Large intestine (tissue), 3 donors: ENCODE results near the gene NCK2. TPM values are rescaled to one million over a fixed set of nuclear protein-coding genes. Genes with fewer than 3 reads are reported as not detected.

Source experiments
- DNase-seq, 2 donors: peaks; one replicate each; pipeline versions ENCODE4 v3.0.0 to v3.0.0-alpha.2; 2013
- H3K27ac ChIP-seq: one replicate; pipeline ENCODE4 v1.5.1; 2013; ENCODE audit warnings: low read length
- H3K27me3 ChIP-seq: 2 replicates; pipeline ENCODE4 v1.6.1; 2013; ENCODE audit warnings: low read length; ENCODE audit not compliant: control insufficient read depth, insufficient read depth
- H3K36me3 ChIP-seq: 2 replicates; pipeline ENCODE4 v1.6.1; 2013; ENCODE audit warnings: low read length; ENCODE audit not compliant: control insufficient read depth, insufficient read depth
- H3K4me1 ChIP-seq: one replicate; pipeline ENCODE4 v1.6.1; 2013; ENCODE audit warnings: low read length; ENCODE audit not compliant: control insufficient read depth, insufficient read depth
- H3K4me3 ChIP-seq: one replicate; pipeline ENCODE4 v1.5.1; 2013; ENCODE audit warnings: low read length
- H3K9me3 ChIP-seq: one replicate; pipeline ENCODE4 v1.6.1; 2013; ENCODE audit warnings: mild to moderate bottlenecking, low read depth, low read length, moderate library complexity; ENCODE audit not compliant: control insufficient read depth
- WGBS: methylation state at CpG from one replicate; pipeline ENCODE4 v1.1.5; 2013; ENCODE audit warnings: low lambda C conversion rate; ENCODE audit not compliant: insufficient coverage; 5-methylcytosine and 5-hydroxymethylcytosine counted together
- polyA plus RNA-seq: library from polyadenylated mRNA; unstranded; fragments of 120-200 nt; gene quantifications from one replicate; pipeline ENCODE4 v1.2.1, GENCODE V29; 2013

NCK2 gene
- polyA plus RNA-seq, 1 donor: 58.9 TPM

DNA sequence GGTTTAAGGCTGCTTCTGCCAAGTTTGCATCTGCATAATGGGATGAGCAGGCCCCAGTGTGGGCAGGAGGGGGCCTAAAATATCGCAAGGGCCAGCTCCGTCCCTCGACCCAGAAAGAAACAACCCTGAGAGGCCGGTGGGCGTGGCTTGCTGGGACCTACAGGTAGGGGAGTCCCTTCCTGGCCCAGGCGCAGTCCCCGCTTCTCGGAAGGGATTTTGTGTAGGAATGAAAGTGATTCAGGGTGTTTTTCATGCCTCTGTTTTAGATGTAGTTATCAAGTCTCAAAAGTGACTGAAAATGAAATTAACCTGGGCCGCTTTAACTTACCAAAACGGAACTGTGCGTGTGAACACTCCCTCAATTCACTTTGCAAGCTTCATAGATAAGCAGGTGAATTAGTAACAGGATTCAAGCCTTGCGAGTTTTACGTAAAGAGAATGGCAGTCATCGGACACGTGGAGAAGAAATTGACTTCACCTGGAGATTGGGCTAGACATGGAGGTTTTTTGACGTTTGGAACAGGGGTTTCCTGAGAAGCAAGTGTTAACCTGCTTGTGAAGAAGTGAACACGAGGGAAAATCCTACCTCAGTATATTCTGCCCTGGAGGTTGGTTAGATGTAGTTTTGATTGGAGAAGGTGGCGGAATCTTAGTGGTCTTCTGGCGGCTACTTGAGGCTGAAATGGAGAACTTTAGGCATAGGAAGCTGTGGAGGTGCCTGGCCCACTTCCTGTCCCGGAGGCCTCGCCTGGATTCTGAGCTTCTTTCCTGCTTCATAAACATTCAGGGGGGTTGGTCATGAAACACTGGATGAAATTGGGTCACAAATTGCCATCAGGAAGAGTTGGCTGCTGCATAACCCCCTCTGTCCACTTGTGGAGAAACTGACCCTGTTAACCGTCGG, 1.7 kb downstream of the NCK2 start:
- Histone ChIP-seq H3K27me3 (no peaks in the 10 kb centered on the region), H3K4me1 (peaks cover 29% of the 10 kb centered on the region), H3K27ac (peak overlapping the region; percentile 79), H3K4me3 (peak overlapping the region; percentile 72), H3K36me3 (peaks cover 11% of the 10 kb centered on the region), H3K9me3 (no peaks in the 10 kb centered on the region)
- DNase-seq: peak; percentile 68 to 92
- WGBS: no CpG with 5 or more reads among the region's 23 CpGs

DNA sequence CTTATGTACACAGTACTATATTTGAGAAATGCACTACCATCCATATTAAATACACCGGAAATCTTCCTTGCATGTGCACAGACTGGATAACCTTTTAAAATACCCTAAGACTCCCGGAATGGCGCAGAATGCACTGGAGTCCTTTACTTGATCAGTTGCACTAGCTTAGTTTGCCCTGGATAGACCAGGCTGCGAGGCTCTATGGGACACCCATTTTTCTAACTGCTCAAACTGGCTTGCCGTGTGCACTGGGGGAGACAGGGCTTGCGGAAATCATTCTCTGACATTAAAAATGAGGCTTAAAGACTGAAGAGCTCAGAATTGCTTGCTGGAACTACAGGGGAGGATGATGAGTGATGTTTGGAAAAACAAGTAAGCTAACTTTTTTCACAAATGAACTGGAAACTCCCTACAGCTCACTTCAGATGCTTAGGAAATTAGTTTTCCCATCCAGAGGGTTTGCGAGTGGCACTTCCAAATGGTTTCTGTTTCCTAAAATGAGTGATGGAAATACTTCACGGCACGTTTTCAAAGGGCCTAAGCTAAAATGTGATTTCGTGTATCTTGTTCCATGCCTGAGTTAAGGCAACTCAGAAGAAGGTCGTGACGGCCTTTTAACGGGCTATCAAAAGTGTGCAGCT, 2.7 kb downstream of the NCK2 start:
- DNase-seq: no peak
- Histone ChIP-seq H3K4me1 (peaks cover 29% of the 10 kb centered on the region), H3K27me3 (no peaks in the 10 kb centered on the region), H3K9me3 (no peaks in the 10 kb centered on the region), H3K36me3 (peaks cover 11% of the 10 kb centered on the region), H3K27ac (no peak overlapping the region), H3K4me3 (no peak overlapping the region)
- no CpG with 5 or more reads among the region's 13 CpGs for WGBS

DNA sequence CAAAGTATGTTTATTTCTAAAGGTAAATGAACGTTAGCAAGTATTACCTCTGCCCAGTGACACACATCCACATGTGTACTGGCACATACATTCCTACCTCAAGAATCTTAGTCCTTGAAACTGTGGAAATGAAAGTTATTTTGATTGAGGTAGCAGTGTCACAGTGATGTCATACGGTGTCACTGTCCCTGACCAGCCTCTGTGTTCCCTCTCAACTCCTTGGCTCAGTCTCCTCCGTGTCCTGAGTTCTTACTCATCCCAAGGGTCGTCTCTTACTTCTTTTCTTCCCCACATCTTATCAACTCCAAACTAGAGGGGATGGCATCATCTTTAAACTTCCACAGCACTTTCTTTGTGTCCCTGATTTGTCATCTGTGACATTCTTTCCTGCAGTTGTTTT, 3.3 kb downstream of the NCK2 start:
- Histone ChIP-seq H3K27ac (no peak overlapping the region), H3K4me3 (no peak overlapping the region), H3K27me3 (no peaks in the 10 kb centered on the region), H3K36me3 (peaks cover 11% of the 10 kb centered on the region), H3K9me3 (no peaks in the 10 kb centered on the region), H3K4me1 (peaks cover 29% of the 10 kb centered on the region)
- 83% methylated on average over 1 of the region's 4 CpGs for WGBS
- peak in 1 of 2 donors; percentile 29 for DNase-seq

DNA sequence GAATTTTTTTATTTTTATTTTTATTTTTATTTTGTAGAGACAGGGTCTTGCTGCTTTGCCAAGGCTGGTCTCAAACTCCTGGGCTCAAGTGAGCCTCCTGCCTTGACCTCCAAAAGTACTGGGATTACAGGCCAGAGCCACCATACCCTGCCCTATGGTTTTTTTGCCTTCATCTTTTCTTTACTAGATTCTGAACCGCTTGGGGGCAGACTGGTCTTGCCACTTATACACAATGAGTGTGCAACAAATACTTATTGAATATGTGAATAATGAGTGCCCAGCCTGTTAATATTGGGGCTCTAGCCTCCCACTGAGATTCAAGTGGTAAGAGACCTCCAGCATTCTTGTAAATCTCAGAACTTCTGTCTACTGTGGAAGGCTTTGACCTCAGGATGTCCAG, 3.9 kb downstream of the NCK2 start:
- no peak overlapping the region for H3K27ac ChIP-seq
- no peaks in the 10 kb centered on the region for H3K27me3 ChIP-seq
- H3K4me1 ChIP-seq: peaks cover 34% of the 10 kb centered on the region
- no peaks in the 10 kb centered on the region for H3K9me3 ChIP-seq
- DNase-seq: no peak
- WGBS: 50% methylated on average over 1 of the region's 1 CpG
- H3K4me3 ChIP-seq: no peak overlapping the region
- peaks cover 11% of the 10 kb centered on the region for H3K36me3 ChIP-seq

DNA sequence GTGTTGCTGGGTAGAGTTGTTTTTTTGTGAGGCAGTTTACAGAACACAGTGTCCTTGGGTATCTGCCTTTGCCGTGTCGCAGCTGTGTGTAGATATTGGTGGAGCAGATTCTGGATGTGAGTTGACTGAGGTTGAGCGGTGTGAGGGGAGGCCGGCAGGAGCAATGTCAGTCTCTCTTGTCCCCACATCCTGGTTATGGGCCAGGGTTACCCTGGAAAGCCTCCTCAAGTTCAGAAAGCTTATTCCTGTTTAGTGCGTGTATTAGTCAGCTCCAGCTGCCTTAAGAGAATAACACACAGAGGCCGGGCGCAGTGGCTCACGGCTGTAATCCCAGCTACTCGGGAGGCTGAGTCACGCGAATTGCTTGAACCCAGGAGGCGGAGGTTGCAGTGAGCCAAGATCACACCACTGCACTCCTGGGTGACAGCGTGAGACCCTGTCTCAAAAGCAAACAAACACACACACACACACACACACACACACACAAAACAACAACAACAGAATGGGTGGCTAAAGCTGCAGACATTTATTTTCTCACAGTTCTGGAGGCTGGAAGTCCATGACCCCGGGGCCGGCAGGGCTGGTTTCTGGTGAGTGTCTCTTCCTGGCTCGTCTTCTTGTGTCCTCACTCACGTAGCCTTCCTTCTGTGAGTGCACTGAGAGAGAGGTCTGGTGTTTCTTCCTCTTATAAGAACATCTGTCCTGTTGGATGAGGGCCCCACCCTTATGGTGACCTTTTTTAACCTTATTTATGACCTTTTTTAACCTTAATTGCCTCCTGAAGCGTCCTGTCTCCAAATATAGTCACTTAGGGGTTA, 5.1 kb downstream of the NCK2 start:
- H3K9me3 ChIP-seq: no peaks in the 10 kb centered on the region
- H3K4me3 ChIP-seq: no peak overlapping the region
- DNase-seq: no peak
- whole genome bisulfite sequencing: no CpG with 5 or more reads among the region's 18 CpGs
- H3K27me3 ChIP-seq: no peaks in the 10 kb centered on the region
- H3K4me1 ChIP-seq: peaks cover 40% of the 10 kb centered on the region
- peaks cover 11% of the 10 kb centered on the region for H3K36me3 ChIP-seq
- no peak overlapping the region for H3K27ac ChIP-seq

DNA sequence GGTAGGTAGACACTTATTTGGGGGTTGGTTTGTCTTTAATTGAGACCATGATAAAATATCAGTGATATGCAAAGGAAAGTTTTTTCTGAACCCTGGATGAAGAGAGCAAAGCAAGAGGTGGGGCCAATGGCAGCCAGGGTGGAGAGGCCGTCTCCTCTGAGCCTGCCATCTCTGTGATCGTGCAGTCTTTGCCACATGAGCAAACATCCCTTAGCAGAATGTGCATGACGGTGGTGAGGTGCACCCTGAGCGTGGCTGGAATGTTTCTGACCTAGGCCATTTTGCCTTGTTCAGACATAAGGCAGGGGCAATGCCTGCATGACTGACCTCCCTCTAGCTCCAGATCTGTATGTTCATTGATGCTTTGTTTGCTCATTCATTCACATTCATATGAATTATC, 6.0 kb downstream of the NCK2 start:
- WGBS: no CpG with 5 or more reads among the region's 4 CpGs
- H3K4me3 ChIP-seq: no peak overlapping the region
- no peaks in the 10 kb centered on the region for H3K9me3 ChIP-seq
- no peak for DNase-seq
- H3K27ac ChIP-seq: no peak overlapping the region
- H3K4me1 ChIP-seq: peaks cover 40% of the 10 kb centered on the region
- no peaks in the 10 kb centered on the region for H3K27me3 ChIP-seq
- peaks cover 11% of the 10 kb centered on the region for H3K36me3 ChIP-seq

DNA sequence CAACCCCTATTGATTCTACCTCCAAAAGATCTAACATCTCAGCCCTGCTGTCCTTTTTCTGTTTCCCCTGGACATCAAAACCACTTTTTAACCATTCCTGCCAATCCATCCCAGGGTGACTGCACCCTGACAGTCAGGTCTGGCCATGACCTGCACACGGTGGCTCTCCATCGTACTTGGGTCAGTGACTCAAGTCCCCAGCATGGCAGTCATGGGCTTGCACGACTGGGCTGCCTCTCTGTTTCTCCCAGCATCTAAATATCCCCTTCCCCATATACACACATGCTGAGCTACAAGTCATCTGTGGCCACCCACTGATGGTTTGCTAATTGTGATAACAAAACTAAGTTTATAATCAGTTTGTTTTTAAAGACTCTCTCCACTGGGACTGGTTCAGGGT, 6.6 kb downstream of the NCK2 start:
- no peak for DNase-seq
- Histone ChIP-seq H3K9me3 (no peaks in the 10 kb centered on the region), H3K27ac (no peak overlapping the region), H3K4me1 (peaks cover 40% of the 10 kb centered on the region), H3K27me3 (no peaks in the 10 kb centered on the region), H3K36me3 (peaks cover 11% of the 10 kb centered on the region), H3K4me3 (no peak overlapping the region)
- WGBS: no CpG with 5 or more reads among the region's 3 CpGs

DNA sequence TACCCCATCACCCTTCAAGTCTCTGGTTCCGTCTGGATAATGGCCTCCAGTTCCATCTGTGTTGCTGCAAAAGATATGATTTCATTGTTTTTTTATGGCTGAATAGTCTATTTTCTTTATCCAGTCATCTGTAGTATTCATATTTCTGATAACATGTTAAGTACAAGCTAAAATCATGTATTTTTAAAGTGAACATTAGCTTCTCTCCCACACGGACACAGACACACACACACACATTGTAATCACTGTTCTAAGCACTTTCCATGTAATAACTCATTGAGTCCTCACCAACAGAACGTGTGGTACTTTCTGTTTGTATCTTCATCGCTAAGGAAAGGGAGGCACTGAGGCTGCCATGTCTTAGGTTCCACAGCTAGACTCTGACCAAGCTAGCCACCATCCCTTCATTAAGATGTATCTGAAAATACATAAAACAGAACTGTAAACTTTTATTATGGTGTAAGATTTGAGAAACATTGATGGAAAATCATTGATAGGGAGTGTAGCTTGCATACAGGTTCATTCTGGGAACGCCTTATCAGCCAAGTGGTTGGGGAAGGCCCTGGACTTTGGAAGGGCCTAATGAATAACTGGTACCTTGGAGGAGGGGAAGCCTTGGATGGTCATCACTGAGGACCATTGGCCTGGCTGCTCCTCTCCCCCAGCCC, 8.1 kb downstream of the NCK2 start:
- peaks cover 2% of the 10 kb centered on the region for H3K36me3 ChIP-seq
- H3K27ac ChIP-seq: peak overlapping the region; percentile 56
- DNase-seq: peak; percentile 35 to 75
- no peak overlapping the region for H3K4me3 ChIP-seq
- no peaks in the 10 kb centered on the region for H3K9me3 ChIP-seq
- no peaks in the 10 kb centered on the region for H3K27me3 ChIP-seq
- peaks cover 25% of the 10 kb centered on the region for H3K4me1 ChIP-seq
- WGBS: 20% methylated on average over 1 of the region's 5 CpGs

DNA sequence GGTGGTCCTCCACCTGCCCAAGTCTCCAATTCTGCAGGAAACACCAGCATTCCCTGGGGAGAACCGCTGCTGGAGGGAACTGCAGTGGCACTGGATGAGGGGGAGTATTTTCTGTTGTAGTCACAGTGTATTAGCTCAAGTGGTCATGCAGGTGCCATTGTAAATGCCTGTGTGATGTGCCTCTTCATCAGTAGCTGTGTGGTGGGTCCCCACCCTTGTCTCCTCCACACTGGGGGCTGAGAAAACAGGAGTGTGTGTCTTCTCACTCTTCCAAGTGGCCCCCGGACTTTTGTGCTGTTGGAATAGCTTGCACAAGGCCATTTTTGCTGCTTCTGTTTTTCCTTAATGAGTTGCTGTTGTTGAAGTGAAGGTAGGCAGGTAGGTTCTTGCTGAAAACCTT, 8.7 kb downstream of the NCK2 start:
- H3K4me1 ChIP-seq: peaks cover 20% of the 10 kb centered on the region
- H3K4me3 ChIP-seq: no peak overlapping the region
- no peak for DNase-seq
- WGBS: no CpG with 5 or more reads among the region's 2 CpGs
- no peaks in the 10 kb centered on the region for H3K9me3 ChIP-seq
- peak overlapping the region; percentile 52 for H3K27ac ChIP-seq
- no peaks in the 10 kb centered on the region for H3K27me3 ChIP-seq
- H3K36me3 ChIP-seq: peaks cover 2% of the 10 kb centered on the region

DNA sequence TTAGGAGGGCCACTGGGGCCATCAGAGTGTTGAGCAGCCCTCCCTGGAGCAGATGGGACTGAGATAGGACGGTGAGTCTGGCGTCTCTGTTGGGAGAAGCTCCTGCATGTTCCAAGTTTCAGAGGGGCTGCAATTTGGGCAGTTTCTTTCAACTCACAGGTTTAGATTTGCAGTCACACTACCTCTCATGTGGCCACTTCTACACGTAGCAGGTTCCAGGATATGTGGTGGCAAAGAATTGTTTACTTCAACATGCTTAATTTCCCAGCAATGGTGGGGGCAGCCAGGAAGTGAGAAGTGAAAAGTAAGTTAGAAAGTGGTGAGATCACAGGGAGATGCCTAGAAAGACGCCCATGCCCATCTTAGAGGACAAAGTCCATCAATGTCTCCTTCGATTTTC, 9.3 kb downstream of the NCK2 start:
- H3K4me1 ChIP-seq: peaks cover 16% of the 10 kb centered on the region
- no peaks in the 10 kb centered on the region for H3K9me3 ChIP-seq
- peak overlapping the region; percentile 52 for H3K27ac ChIP-seq
- H3K27me3 ChIP-seq: no peaks in the 10 kb centered on the region
- DNase-seq: peak in 1 of 2 donors; percentile 25
- WGBS: no CpG with 5 or more reads among the region's 5 CpGs
- H3K4me3 ChIP-seq: no peak overlapping the region
- H3K36me3 ChIP-seq: no peaks in the 10 kb centered on the region
